GM19035 (cell line): ENCODE data around the gene MSI2.

Source experiments
- ATAC-seq: cut with Tn5 transposase; IDR thresholded peaks from one replicate; pipeline ENCODE4 v1.9.1; 2021; ENCODE audit not compliant: unreplicated experiment

Gene MSI2

DNA sequence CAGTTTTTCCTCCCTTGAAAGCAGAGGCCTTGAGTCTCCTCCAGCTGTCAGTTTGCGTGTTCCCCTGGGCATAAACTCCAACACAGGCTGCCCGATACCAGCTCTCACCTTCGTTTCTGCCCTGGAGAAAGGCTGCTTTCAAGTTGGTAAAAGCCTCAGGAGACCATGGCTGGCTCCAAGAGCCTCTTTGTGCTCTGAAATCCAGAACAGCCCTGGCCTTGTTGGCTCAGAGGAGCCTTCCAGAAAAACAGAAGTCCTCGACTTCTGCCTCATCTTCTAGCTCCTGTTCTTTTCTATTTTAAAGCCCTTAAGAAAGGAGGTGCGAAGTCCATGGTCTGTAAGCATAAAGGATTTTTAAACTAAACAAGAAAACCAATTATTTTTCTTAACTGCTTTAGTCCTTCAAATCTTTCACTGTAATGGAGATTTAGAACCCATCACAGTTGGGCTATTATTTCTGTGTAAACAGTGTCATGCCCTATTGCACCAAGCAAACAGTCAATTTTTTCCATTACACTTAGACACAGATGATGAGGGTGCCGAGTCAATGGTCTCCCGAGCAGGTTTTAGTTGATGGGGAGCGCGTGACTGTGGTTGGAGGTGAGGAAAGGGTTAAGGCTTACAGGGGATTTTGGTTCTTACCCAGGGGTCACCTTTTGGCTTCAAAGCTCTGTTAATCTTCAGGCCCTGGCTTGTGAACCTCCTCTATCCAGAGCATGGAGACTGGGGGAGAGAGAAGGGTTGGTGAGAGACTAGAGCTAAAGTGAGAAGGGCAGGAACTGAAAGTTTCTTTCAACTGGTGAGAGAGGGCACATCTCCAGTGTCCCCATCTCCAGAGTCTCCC lies 212.8 kb downstream of the MSI2 start:
- ATAC-seq: no peak

DNA sequence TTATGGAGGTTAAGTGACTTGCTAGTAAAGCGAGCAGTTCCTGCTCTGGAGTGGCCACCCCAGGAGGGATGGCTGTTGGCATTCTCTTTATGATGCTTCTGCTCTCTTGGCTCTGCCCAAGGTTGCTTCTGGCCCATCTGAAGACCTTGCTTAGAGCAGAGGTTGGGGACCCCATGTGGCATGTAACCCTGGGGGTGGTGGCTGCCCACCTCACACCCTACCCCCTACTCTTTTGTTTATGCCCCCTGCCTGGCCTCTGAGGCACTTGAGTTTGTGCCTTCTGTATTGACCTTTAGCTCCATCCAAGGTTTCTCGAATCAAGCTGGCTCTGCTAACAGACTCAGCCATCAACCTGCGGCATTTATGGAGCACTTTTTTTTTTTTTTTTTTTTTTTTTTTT lies 214.6 kb downstream of the MSI2 start:
- ATAC-seq: no peak

DNA sequence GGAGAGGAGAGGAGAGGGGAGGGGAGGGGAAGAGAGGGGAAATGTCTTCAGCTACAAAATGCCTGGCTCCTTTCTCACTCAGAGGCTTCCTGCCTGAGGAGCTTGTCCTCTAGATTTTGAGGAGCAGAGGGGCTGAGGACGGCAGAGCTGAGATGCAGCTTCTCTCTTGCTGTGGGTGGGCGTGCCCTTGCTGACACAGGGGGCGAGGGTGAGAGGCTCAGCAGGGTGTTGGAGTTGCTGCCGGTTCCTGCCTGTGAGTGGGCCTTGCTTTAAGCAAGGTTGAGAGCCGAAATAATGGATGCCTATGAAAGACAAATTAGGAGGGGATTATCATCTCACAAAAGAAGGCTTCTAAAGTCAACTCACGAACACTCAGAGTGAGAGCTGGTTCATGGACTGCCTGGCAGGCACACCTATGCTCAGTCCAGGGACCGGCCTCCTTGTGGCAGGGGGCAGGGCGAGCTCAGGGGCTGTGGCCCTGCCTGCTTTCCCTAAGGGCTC lies 215.6 kb downstream of the MSI2 start:
- no peak for ATAC-seq

DNA sequence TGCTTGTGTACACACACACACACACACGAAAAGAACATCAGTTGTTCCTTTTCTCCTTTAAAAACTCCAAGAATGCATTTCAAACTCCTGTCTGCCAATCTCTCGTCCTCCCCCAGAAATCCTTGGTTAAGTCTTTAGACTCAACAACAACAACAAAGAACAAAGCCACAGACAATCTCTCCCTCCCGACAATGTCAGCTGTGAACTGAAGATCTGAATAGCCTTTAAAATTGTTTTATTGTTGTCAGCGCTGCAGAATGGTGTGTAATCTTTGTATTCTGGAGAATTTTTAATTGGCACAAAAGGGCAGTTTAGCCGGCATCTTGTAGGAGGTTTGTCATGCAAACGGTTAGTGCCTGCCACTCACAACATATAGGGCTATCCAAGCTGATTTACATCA lies 219.5 kb downstream of the MSI2 start:
- ATAC-seq: no peak

DNA sequence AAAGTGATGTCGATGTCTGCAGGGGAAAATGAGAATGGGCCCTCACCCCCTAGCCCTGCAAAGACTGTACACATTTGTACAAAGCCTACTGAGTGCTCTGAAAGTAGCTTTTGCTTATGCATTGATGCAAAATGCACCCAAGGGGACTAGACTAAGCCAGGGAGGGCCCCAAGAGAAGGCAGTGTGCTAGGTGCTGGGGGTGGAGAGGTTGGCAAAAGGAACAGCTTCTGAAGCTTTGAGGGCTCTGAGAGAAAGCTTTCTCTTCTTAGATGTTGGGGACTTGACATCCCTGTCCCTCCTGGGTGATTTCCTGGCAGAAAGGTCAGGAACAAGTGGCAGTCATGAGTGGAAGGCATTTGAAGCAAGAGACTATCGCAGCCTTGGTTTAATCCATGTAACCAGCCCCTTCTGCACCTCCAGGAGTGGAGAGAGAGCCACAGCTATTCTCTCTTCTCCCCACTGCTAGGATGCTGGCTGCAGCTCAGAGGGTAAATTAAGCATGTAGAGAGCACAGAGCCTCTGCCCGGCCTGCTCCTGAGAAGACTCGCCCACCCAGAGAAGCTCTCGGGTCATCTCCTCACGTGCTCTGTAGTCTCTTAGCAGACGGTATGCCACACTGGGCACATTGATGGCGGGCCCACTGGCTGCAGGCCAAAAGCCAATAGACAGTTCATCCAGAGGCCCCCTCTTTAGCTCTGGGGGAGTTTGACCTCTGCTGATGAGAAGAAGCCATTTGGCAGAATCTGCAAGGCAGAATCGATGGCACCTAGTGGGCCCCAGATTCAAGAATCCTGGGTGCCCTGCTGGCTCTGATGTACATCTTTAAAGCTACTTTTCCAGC lies 221.4 kb downstream of the MSI2 start:
- no peak for ATAC-seq

DNA sequence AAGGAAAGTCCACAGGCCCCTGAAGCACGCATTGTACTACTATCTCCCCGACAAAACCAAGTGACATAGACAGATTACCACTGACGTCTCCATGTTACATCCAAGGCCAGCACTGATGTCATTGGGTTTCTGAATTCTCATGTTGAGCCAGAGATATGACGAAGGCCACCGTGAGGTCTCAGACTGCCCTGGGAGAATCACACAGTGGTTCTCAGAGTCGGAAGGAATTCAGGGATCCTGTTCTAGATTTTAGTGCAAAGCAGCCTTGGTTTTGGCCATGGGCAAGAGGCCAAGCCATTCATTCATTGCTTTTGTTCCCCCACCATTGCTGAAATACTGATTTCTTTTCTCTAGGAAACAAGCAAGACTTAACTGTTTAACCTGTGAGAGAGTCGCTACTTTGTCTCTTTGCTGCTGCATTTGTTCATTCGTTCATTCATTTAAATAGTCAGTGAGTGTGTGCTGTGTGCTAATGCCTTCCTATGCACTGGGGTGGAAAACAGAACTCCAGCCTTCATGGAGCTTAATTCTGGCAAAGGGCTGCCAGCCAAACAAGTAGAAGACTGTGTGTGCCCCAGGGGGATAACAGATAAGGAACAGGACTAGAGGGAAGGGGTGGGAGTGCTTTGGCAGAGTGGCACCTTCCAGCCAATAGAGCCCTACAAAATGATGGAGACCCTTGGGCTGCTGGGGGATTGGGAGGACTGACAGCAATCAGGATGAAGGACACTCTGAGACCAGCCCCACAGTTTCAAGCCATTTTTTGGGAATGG lies 222.3 kb downstream of the MSI2 start:
- ATAC-seq: no peak

DNA sequence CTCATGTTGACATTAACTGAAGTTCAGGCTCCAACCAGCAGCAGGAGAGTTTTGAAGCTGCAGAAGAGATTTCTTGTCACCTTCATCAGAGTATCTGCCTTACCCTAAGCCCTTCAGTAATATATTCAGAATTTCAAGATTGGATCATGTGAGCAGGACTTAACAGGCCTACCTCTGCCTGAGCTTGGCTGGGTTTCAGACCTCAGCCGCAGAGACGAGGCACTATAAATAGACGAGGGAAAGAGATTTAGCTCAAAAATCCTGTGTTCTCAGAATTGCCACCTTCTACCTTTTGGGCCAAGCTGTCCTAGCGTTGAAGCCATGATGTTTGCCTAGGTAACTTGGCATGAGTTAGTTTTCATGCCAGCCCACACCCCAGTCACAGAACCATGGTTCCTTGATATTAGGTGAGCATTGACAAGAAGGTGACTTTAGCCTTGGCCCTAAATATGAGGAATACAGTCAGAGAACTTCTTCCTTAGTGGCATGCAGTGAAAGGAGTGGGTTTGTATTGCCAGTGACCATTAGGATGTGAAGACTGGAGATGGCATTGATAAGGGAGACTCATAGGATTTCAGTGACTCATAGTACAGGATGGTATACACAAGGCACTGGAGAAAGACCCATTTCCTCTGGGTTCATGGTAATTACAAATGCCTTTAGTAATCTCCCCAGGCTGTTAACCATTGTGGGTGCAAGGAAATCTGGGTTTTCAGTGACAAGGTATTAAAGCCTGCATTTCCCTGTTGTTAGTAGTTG lies 224.3 kb downstream of the MSI2 start:
- ATAC-seq: no peak

DNA sequence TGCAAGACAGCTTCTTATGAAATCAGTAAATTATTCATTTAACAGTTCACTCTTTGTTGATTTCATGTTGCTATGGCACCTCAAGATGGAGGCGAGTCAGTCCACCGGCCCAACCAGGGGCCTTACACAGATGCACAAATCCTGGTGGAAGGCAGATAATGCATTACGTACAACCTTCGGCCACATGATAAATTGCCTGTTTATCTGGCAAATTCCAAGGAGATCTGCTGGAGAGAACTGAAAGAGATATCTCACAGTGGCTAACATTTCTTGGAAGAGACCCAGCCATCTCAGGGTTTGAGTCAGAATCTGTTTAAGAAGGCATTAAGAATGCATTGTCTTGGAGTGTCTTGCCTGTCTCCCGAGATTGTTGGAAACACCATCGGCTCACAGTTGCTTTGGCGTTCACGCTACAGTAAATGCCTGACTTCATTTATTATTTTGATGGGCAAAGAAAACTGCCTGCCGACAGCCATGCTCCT lies 225.6 kb downstream of the MSI2 start:
- no peak for ATAC-seq

DNA sequence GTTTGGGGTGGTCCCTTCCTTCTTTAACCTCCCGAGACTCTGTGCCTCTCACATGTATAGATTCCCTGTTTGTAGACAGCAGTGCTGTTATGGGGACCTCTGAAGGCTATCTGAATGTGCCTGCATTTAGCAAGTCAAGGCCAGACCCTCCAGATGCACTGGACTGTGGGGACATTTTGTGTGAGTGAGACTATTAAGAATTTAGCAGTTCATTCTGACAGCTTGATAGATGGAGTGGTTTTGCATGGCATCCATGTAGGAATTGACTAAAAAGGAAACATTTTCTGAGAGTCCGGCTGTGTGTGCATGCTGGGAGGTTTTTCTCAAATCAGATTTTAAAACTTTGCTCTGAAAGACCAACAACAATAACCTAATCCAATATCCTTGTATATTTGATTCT lies 226.3 kb downstream of the MSI2 start:
- no peak for ATAC-seq

DNA sequence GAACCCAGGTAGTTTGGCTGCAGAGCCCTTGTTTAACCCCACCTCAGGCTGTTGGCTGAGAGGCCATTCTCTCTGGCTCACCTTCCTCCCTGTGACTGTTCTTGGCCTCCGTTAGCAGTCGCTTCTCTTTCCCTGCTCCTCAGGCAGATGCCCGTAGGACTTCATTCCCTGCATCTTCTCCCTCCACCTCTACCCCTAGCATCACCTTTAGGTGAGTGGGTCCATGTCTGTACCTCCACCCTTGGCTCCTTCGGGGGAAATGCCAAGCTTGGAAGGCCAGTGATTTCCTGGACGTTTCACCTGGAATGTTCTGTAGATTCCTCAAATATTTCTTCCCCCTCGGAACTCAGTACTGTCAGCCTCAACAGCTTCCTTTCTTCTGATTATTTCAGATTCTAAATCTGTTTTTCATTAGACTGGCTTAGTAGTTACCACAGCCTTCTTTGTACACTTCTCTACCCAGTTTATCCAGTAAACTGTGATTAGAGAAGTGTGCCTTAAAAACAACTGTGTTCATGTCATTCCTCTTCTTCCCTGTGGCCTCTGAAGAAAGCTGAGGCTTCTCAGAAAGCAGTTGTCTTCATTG lies 227.9 kb downstream of the MSI2 start:
- ATAC-seq: no peak

DNA sequence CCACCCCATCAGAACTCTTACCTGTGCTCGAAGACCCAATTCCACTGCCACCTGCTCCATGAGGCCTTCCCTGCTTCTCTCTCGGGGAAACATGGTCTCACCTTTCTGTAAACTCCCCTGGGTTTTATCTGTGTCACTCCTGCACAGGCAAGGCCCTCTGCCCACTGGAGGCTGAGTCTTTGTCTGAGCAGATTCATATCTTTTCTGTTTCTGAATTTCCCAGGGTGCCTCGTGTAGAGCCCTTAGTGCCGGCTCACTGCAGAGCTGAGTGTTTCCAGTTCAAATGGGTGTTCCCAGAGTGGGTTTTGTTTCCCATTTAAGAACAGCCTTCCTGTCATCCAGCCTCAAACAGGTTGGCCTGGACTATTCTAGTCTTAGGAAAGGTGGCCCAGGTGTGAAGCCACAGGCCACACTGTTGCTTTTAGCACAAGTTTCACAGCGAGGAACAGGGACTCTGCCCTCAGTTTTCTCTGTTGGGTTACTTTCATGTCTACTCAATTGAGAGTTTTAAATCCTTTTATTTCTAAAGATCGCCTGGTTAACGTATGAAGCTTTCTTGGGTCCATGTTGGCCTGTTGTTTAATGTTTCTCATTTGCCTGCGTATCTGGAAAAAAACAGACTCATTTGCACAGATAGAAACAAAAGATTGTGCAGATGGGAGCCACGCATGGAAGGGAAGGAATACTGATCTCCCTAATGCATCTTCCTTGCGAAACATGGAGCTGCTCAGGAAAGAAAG lies 228.7 kb downstream of the MSI2 start:
- no peak for ATAC-seq

DNA sequence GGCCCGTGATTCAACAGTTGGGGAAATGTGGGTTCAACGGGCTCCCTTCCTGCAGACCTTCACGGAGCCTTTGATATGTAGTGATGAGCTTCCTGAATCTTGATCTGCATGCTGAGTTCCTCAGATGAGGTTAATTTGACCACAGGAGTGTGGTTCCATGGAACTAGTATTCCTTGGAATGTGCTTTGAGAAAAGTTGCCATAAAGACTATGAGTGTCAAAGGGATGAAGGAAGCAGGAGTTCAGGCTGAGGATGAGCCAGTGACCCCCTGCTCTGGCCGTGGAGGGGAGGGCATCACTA lies 229.2 kb downstream of the MSI2 start:
- ATAC-seq: no peak

DNA sequence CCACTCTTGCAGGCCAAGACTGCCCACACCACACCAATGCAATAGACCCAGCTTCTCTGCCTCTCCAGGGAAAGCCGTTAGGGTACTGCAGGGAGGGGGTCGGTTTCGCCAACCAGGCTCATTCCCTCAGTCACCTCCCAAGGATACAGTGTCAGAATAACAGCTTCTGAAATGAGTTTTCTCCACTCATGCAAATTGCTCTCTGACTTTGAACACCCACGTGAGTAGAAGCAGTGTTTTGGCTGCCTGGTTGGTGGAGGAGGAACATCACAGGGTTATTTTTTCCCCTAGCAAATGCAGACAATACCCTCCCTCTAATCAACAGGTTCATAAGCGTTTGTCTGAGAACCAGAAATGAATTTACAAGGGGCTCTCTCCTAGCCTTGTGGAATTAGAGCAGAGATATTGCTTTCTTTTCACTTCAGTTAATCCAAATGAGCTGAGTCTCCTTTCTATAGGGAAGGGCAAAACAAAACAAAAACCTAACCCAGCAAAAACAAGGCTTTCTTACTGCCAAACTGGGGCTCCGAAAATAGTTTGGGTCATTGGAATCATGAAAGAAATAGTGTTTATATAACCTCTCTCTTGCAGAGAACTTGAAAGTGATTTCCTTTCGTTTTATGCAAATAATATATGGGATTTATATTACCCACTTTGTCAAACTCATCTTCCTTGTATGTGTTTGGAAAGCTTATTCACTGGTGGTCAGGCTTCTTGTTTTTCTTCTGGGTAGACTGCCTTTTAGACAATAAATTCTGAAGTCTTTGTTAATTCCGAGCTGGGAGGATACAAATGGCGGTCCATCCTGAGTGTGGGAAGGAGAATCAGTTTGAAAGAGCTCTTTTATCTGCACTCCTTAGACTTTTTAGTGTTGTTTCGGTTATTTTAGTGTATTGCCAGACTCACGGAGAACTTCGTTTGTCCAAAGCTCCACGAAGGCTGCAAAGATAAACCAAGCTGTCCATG lies 229.9 kb downstream of the MSI2 start:
- ATAC-seq: no peak

DNA sequence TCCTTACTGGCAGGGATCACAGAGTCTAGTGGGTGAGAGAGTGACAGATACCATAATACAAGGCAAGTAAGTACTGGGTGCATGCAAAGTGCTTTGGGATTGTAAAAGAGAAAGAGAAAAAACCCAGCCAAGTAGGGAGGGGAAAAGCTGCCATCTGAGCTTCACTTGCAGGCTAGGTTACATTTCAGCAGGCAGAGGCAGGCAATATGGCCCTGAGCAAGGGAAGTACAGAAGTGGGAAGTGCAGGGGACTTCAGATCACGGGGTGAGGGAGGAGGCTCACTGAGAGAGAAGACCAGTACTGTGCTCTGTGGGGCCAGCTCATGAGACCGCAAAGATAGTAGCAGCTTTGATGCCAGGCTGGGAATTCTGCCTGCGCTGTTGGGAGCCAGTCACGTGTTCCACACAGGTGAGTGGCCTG lies 230.6 kb downstream of the MSI2 start:
- no peak for ATAC-seq

DNA sequence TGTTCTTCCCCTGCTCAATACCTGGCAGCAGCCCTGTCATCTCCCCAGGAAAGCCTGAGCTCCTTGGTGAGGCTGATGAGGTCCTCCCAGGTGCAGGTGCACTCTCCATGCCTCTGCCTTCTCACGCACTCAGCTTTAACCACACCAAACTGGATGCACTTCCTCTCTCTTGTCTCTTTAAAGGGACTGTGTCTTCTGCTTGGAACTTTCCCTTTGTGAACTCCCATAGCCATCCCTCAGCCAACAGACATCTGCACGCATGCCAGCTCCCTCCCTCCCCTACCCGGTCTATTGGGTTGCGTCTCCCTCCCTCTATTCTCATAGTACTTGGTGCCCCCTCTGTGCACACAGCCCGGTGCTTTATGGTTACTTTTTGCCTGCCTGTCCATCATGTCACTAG lies 231.2 kb downstream of the MSI2 start:
- no peak for ATAC-seq

DNA sequence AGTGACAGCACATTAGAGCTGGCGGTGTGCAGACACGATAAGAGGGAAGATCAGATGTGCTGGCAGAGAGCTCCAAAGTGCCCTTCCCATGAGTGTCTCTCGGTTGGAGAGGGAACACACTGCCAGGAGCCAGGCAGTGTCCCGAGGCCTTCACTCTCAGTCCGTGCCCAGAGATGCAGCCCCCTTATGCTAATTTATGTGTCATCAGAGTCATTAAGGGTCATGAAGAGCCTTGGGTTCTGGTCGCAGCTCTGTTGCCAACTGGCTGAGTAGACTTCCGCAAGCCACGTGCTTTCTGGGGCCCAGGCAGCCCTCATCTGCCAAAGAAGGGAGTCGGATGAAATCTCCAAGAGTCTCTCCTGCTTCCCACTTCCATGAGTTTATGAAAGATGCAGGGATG lies 232.5 kb downstream of the MSI2 start:
- ATAC-seq: no peak

DNA sequence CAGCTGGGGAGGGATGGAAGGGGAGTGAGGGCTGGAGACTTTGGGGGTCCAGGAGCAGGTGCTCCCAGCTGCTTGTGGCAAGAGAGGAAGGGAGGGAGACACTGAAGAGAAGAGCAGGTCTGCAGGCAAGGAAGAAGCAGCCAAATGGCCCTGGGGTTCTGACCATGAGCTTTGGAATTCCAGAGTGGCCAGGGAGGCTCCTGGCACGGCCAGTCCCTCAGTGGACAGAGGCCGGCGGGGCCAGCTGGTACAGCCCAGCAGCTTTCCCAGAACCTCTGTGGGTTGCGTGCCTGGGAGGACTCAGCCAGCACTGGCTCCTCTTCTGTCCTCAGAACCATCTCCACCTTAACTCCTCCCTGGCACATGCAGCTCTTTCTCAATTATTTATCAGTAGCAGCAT lies 233.0 kb downstream of the MSI2 start:
- no peak for ATAC-seq

DNA sequence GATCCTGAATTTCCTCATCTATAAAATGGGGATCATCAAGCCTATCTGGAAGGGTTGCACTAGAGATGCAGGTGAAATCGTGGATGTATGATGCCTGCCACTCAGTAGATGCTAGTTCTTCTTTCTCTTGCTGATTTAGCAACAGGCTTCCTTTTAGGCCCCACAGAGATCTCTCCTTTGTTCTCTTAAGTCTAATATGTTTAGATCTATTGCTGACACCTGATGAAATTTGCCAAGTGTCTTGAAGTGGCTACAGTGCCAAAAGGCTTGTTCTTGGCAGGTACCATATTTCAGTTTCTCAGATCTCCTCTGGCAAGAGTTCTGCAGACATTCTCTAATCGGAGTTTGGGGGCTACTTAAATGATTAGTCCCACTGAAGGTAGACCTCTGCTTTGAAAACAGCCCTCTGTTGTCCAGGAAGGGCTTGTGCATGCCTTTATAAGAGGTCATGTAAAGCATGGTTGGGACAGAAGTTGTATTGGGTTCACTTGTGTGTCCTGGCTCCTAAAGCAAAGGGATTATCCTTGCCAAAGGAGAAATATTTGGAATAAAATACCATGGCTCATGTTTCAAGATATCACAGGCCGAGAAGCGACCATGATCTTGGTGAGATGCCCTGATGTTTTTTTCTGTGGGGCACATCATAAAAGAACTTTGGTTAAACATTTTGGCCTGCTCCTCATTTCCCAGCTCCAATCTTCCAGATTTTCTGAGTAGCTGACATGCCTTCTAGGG lies 234.0 kb downstream of the MSI2 start:
- no peak for ATAC-seq
